HG03342 (cell line): ENCODE results near the gene VPS4B.
A peak's percentile ranks its signal among the peaks of the same experiment; 100 is the strongest.
"Not testable (repeated sequence)": the region's sequence is repeated elsewhere in the genome, so short reads cannot be mapped to it uniquely, and the experiment has no call there.

Experiments
- ATAC-seq: cut with Tn5 transposase; IDR thresholded peaks from one replicate; pipeline ENCODE4 v1.9.1; 2021; ENCODE audit warnings: mild to moderate bottlenecking, moderate library complexity; ENCODE audit not compliant: unreplicated experiment

Gene VPS4B

DNA sequence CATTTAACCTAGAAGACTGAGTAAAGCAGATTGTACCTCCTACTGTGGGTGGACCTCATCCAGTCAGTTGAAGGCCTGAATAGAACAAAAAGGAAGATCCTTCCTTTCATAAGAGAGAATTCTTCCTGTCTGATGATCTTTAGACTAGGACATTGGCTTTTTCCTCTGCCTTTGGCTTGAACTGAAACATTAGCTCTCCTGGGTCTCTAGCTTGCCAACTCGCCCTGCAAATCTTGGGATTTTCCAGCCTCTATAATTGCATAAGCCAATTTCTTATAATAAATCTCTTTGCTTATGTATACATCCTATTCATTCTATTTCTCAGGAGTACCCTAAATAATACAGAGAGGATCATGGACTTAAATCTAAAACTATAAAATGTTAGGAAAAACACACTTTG is 49.1 kb downstream of the VPS4B start:
- ATAC-seq: no peak

- no peak for ATAC-seq
Measured at GRCh38 chr18:63368611-63369010, 53.7 kb downstream of the VPS4B start.

GRCh38 chr18:63367053-63367953 is 55.0 kb downstream of the VPS4B start, which contains the start of gene KDSR:
KDSR (minus strand) TSS chr18:63367206; CDS start chr18:63367118, 88 bp downstream.
- ATAC-seq: peak; percentile 86

DNA sequence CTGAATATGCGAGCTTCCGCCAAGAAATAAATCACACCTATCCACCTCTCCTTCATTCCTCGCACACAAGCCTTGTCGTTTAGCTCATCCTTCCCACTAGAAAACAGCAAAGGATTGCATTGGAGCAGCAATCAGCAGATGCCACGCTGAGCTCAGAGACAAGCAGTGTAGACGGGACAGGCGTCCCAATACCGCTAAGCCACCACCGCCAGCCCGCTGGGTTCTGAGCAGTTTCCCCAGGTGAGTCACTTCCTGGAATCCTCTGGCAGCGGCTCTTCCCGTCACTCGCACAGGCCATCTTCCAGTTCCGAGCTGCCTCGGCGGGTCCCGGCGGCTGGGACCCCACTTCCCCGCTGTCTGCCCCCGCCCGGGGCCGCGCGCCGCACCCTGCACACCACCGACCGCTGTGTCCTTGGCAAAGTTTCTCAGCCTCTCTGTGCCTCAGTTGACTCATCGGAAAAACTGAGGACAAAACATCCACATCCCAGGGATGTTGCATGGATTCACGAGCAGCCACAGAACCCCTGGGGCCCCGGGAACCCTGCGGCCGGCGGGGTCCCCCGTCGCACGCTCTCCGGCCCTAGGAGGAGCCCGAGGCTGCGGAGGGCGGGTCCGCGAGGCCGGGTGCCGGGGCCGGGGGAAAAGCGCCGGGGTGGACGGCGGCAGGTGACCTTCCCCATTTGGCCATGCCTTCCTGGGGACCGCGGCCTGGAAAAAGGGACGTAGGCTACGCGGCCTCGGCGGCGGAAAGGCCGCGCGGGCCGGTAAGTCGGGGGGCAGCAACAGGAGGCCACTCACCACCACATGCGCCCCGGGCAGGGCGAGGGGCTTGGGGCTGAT is 55.8 kb downstream of the VPS4B start:
- peak; percentile 29 for ATAC-seq

- no peak for ATAC-seq
Measured at GRCh38 chr18:63365876-63366212, 56.4 kb downstream of the VPS4B start.

- ATAC-seq: no peak
Measured at GRCh38 chr18:63363951-63364350, 58.3 kb downstream of the VPS4B start.

GRCh38 chr18:63363420-63363819 is 58.9 kb downstream of the VPS4B start:
- not testable (repeated sequence) for ATAC-seq

GRCh38 chr18:63356272-63356896 is 65.9 kb downstream of the VPS4B start:
- ATAC-seq: no peak

DNA sequence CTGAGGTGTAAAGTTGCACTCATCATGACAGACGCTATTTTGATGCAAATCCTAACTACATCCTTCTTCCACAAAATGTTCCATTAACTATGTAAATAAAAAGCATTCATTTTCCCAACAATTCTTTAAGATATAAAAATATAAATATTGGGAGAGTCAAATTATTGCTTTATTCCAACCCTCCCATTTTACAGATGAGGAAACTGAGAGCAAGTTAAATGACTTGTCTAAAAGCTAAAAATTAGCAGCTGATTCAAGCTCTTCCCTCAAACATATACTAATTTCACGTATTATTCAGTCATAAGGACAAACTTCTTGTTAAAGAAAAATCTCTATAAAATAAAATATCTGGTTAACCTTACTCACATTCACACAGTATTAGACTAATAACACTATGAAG is 72.0 kb downstream of the VPS4B start:
- no peak for ATAC-seq

DNA sequence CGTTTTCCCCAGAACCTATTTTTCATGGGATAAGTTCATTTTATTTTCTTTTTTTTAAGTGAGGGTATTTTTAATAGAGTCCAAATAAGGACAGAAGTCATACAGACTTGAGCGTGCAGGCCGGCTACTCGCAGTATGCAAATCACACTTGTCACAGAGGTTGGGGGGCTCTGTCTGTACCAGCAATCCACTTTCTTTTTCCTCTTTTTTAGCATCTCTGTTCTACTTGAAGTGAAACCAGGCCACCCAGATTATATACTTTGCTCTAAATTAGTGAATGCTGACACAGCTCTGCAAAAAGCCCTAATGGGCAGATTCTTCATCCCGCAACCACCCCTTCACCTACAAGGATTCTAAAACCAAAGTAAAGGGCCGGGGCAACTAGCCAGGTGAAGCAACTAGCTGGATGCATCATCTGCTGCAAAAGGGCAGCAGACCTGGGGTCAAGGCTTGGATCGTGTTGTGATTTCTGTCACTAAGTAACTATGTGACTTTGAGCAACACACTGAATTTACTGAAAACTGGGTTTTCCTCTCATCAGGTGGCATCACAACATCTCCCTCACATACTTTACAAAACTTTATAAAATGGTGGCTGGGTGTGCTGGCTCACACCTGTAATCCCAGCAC is 73.7 kb downstream of the VPS4B start:
- ATAC-seq: peak; percentile 51

- no peak for ATAC-seq
Measured at GRCh38 chr18:63346480-63347183, 75.6 kb downstream of the VPS4B start.

GRCh38 chr18:63346031-63346430 is 76.2 kb downstream of the VPS4B start:
- ATAC-seq: no peak

GRCh38 chr18:63344918-63345317 is 77.4 kb downstream of the VPS4B start:
- no peak for ATAC-seq

- no peak for ATAC-seq
Measured at GRCh38 chr18:63344263-63344662, 78.0 kb downstream of the VPS4B start.

DNA sequence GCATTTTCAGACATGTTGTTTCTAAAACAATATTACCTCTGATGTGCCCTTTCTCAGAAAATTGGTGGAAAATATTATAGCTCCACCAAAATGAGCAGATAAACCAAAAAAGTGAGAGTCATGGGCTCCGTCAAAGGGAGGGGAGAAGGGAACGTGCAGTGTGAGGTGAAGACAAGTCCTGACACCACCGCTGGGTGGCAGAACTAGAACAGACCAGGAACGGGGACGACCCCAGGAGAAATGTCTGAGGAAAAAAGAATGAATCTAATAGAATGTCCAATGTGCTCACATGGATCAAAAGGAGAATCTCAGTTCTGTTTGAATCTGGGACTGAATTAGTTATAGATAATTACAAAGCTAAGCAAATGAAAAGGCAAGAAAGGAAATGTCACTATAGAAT is 80.1 kb downstream of the VPS4B start:
- ATAC-seq: no peak

DNA sequence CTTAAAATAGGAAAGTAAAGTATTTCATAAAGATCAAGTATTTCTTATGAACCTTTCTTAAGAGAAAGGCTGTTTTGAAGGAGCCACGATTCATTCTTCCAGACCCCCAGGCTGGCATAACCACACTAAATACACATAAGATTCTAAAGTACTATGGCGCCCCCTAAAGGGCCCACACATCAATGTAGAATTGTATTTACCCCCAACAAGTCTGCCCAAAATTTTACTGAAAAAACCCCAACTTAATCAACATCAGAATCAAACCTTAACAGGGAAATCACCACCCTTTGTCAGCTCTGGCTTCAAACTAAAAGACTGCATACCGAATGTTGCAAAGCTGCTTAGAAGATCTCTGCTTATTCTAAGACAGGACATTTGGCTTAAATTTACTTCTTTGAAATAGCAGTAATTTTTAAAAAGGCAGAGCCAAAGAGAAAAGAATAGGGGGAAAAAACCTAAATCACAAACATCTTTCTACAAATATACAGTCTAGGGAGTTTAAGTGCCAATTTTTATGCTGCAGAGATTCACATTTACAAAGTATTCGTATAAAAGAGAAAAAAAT is 82.3 kb downstream of the VPS4B start:
- no peak for ATAC-seq
